Esophagus squamous epithelium (tissue), 5 donors: ENCODE data around the gene NTF4. TPM values are rescaled to one million over a fixed set of nuclear protein-coding genes. Genes with fewer than 3 reads are reported as not detected.

Source experiments
- DNase-seq: peaks from one replicate; lab custom pipeline; 2025; lab: John Stamatoyannopoulos, UW
- H3K27ac ChIP-seq, 4 donors: fragments of 200-600 bp; sonication (generic); one replicate each; pipeline ENCODE4 v1.5.1; 2016 to 2019; ENCODE audit warnings: mild to moderate bottlenecking in 1 of 4
- H3K27me3 ChIP-seq, 4 donors: fragments of 200-600 bp; sonication (generic); 1 replicate in 3 of 4; 2 replicates in 1 of 4; pipeline versions ENCODE4 v1.5.1 to v1.6.0; 2017 to 2021; ENCODE audit warnings: antibody characterized with exemption in 1 of 4
- H3K36me3 ChIP-seq, 3 donors: fragments of 200-600 bp; sonication (generic); one replicate each; pipeline ENCODE4 v1.5.1; 2016 to 2019
- H3K4me1 ChIP-seq, 3 donors: fragments of 200-600 bp; sonication (generic); one replicate each; pipeline ENCODE4 v1.5.1; 2017 to 2019
- H3K4me3 ChIP-seq, 4 donors: fragments of 200-600 bp; sonication (generic); 1 replicate in 3 of 4; 2 replicates in 1 of 4; pipeline ENCODE4 v1.5.1; 2016 to 2019; ENCODE audit warnings: mild to moderate bottlenecking in 2 of 4, moderate library complexity in 1 of 4
- H3K9me3 ChIP-seq, 3 donors: fragments of 200-600 bp; sonication (generic); one replicate each; pipeline ENCODE4 v1.5.1; 2016 to 2019
- POLR2A ChIP-seq, 4 donors: fragments of 450-650 bp; IDR thresholded peaks; one replicate each; pipeline ENCODE4 v1.6.1; 2017; ENCODE audit warnings: antibody characterized with exemption in 4 of 4, mild to moderate bottlenecking in 4 of 4, moderate library complexity in 3 of 4
- WGBS, 2 donors: methylation state at CpG; one replicate each; pipeline ENCODE4 v1.1.5; 2018; 5-methylcytosine and 5-hydroxymethylcytosine counted together
- intact Hi-C: fragments of 100-400 bp; cut with DNase I; formaldehyde crosslinking; loops from one replicate; pipeline ENCODE4 v1.15.0; 2022
- total RNA-seq, 4 donors: library from RNA; depleted of rRNA; stranded (reverse); fragments of >200 nt; gene quantifications; one replicate each; pipeline ENCODE4 v1.1.0, GENCODE V29; 2016
- TF ChIP-seq, protein P1 (sequence below), 6 experiments: fragments of 450-650 bp in 4 of 6; fragments of 200-600 bp in 2 of 6; sonication (generic) in 2 of 6; IDR thresholded peaks; one replicate each; pipeline ENCODE4 v1.5.1; 2016 to 2019; ENCODE audit warnings: antibody characterized with exemption in 6 of 6, mild to moderate bottlenecking in 4 of 6, moderate library complexity in 4 of 6
- donor health status: DM: yes; HTN: yes; CAD: no.

Gene NTF4
- total RNA-seq, 4 donors from 2014 or later: 1.2 to 5.3 (median 2.0) TPM

DNA sequence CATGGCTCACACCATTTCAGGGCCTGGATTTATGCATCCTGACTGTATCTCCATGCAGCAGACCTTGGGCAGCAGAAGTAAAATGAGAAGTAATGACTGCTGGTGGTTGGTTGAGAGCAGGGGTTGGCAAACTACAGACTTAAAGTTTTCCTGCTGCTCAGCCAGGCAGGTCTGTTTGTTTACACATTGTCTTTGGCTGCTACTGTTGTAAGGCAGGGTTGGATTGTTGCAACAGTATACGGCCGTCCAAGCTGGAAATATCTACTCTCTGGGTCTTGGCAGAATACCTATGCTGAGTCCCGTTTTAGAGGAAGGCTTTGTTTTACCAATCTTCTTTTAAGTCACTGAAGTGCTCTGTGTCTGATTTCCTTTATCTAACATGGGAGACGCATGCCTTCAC, 34.2 kb upstream of the NTF4 start:
- peaks cover 37 to 96% (median 57%) of the 10 kb centered on the region in 3 donors for H3K36me3 ChIP-seq
- no peak overlapping the region for H3K27ac ChIP-seq
- H3K4me1 ChIP-seq: peaks cover 0 to 29% (median 5%) of the 10 kb centered on the region in 3 donors
- intact Hi-C loops: loop anchor here (5.0 kb wide), 1 partner anchor 49 kb away; no protein-coding TSS in a partner anchor
- no peak overlapping the region for H3K4me3 ChIP-seq
- no peak for DNase-seq
- no peaks in the 10 kb centered on the region for H3K27me3 ChIP-seq
- WGBS, 2 donors: 69% methylated on average over 4 of the region's 4 CpGs
- no peak for TF ChIP-seq POLR2A (IDR thresholded peaks at IDR 0.05)
- TF ChIP-seq, protein P1, sequence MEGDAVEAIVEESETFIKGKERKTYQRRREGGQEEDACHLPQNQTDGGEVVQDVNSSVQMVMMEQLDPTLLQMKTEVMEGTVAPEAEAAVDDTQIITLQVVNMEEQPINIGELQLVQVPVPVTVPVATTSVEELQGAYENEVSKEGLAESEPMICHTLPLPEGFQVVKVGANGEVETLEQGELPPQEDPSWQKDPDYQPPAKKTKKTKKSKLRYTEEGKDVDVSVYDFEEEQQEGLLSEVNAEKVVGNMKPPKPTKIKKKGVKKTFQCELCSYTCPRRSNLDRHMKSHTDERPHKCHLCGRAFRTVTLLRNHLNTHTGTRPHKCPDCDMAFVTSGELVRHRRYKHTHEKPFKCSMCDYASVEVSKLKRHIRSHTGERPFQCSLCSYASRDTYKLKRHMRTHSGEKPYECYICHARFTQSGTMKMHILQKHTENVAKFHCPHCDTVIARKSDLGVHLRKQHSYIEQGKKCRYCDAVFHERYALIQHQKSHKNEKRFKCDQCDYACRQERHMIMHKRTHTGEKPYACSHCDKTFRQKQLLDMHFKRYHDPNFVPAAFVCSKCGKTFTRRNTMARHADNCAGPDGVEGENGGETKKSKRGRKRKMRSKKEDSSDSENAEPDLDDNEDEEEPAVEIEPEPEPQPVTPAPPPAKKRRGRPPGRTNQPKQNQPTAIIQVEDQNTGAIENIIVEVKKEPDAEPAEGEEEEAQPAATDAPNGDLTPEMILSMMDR (IDR thresholded peaks at IDR 0.05): no peak
- H3K9me3 ChIP-seq: no peaks in the 10 kb centered on the region

DNA sequence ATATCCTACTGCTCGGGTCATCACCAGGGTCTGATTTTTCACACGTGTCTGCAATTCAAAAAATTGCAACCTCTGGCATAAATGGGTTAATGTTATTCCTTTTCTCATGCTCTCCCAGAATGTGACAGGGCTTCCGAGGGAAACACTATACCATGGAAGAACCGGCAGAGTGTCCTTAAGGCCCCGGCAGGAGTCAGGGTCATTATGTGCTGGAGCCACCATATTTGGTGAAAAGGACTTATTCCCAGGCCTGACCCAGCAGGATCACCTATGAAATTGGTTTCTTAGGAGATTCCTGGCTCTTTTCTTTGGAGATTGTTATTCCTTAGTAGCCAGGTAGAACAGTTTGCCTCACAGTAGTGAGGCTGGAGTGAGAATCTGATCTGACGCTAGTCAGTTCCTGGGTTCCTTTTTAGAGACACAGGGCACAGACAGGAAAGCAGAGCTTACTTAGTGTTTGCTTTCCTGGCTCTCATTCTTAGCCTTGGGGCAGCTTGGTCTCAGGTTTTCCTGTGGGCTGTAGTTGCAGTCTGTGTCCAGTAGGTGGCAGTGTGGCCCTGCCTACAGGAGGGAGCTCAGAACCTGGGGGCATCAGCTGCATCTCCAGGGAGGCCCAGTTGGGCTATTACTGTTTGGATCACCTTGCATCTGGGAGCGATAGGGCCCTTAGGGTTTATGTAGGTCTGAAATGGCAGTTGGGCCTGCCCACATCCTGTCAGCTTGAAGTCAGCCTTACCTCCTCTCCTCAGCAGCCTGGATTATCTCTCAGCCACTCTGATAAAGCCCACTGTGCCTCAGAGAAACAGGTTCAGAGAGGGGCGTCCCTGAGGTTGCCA, 33.1 kb upstream of the NTF4 start:
- WGBS, 2 donors: 41 to 53% methylated on average over 7 of the region's 8 CpGs
- TF ChIP-seq, protein P1 (IDR thresholded peaks at IDR 0.05): peak; percentile 98 to 100 (median 98)
- TF ChIP-seq POLR2A (IDR thresholded peaks at IDR 0.05): no peak
- Histone ChIP-seq H3K4me1 (peaks cover 0 to 29% (median 5%) of the 10 kb centered on the region in 3 donors), H3K36me3 (peaks cover 35 to 96% (median 53%) of the 10 kb centered on the region in 3 donors), H3K9me3 (no peaks in the 10 kb centered on the region), H3K27ac (peak overlapping the region in 2 of 4 donors; percentile 5 to 23), H3K4me3 (no peak overlapping the region), H3K27me3 (no peaks in the 10 kb centered on the region)
- intact Hi-C loops: loop anchor here (5.0 kb wide), 1 partner anchor 50 kb away; no protein-coding TSS in a partner anchor
- DNase-seq: no peak

DNA sequence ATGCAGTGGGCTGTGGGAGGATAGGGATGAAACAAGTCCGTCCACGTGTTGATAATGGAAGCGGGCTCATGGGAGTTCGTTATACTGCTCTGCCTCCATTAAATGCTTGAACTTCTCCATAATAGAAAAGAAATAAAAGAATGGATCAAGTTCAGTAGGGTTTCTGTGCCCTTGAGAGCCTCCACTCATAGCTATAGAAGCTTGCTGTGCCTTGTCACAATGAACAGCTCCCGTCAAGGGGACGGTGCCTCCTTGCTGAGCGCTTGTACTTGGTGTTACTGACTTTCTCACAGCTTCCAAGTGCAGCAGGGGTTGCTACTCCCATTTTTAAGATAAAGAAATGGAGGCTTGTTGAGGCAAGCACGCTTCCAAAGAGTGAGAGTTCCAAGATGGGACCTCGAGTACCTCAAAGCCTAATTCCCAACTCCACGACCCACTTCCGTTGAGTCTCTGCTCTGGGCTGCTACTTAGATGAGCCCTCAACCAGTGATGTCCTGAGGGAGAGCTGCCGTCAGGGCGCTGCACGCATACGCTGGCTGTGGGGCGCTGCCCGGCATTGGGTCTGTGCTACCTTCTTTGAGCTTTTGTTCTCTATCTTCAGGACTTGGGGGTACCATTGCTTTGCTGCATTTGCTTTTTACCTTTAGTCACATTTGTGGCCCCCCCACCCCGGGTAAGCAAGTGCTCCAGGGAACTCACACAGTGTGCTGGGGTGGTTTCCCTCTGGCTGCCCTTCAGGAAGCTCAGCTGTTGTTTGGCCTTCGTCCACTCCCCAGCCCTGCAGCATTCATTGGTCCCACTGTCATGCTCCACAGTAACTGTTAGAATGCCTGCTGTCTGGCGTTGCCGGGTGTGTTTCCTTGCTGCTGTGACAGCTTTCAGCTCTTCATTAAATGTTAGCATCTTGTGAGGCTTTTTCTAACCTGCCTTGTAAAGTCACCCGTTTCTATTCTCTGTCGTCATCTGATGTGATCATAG, 30.2 kb upstream of the NTF4 start:
- intact Hi-C loops: loop anchor here (5.0 kb wide), 1 partner anchor 53 kb away; no protein-coding TSS in a partner anchor
- H3K36me3 ChIP-seq: peaks cover 36 to 96% (median 54%) of the 10 kb centered on the region in 3 donors
- 71 to 73% methylated on average over 23 of the region's 23 CpGs for WGBS, 2 donors
- H3K4me3 ChIP-seq: no peak overlapping the region
- no peaks in the 10 kb centered on the region for H3K27me3 ChIP-seq
- peaks cover 0 to 29% (median 5%) of the 10 kb centered on the region in 3 donors for H3K4me1 ChIP-seq
- TF ChIP-seq POLR2A (IDR thresholded peaks at IDR 0.05): no peak
- TF ChIP-seq, protein P1 (IDR thresholded peaks at IDR 0.05): no peak
- DNase-seq: no peak
- H3K9me3 ChIP-seq: no peaks in the 10 kb centered on the region
- H3K27ac ChIP-seq: no peak overlapping the region

DNA sequence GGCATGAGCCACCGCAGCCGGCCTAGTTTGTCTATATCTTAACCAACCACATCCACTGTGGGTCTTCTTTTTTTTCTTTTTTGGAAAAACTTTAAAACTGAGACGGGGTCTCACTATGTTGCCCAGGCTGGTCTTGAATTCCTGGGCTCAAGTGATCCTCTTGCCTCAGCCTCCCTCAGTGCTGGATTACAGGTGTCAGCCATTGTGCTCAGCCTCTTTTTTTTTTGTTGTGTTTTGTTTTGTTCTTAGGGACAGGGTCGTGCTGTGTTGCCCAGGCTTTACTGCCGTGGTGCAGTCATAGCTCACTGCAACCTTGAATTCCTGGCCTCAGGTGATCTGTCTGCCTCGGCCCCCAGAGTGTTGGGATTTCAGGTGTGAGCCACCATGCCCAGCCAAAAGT, 28.1 kb upstream of the NTF4 start:
- no peak overlapping the region for H3K27ac ChIP-seq
- H3K4me3 ChIP-seq: no peak overlapping the region
- H3K9me3 ChIP-seq: no peaks in the 10 kb centered on the region
- TF ChIP-seq, protein P1 (IDR thresholded peaks at IDR 0.05): no peak
- no peak for TF ChIP-seq POLR2A (IDR thresholded peaks at IDR 0.05)
- H3K27me3 ChIP-seq: no peaks in the 10 kb centered on the region
- peaks cover 0 to 36% (median 8%) of the 10 kb centered on the region in 3 donors for H3K4me1 ChIP-seq
- peaks cover 24 to 97% (median 51%) of the 10 kb centered on the region in 3 donors for H3K36me3 ChIP-seq
- DNase-seq: no peak
- 80 to 87% methylated on average over 6 of the region's 6 CpGs for WGBS, 2 donors
- intact Hi-C loops: no loop called here
